Left hindlimb (tissue), 1 donor: ENCODE results near the gene STK4.
"Not testable (repeated sequence)": the region's sequence is repeated elsewhere in the genome, so short reads cannot be mapped to it uniquely, and the experiment has no call there.

Experiments used
- DNase-seq: peaks from one replicate; pipeline ENCODE4 v3.0.0-alpha.2; 2018

Gene STK4

GRCh38 chr20:44990425-44990824 is 24.1 kb downstream of the STK4 start:
- DNase-seq, result no peak

GRCh38 chr20:44990957-44991356 is 24.6 kb downstream of the STK4 start:
- DNase-seq, result no peak

- DNase-seq, result no peak
These were observed 27.0 kb downstream of the STK4 start for GRCh38 chr20:44993343-44993742.

GRCh38 chr20:44997171-44997570 is 30.9 kb downstream of the STK4 start:
- no peak for DNase-seq

GRCh38 chr20:44997668-44998067 is 31.4 kb downstream of the STK4 start:
- DNase-seq, result no peak

- DNase-seq, result no peak
These were observed 42.3 kb downstream of the STK4 start for GRCh38 chr20:45008521-45009049.

- DNase-seq, result no peak
These were observed 44.1 kb downstream of the STK4 start for GRCh38 chr20:45010399-45010828.

GRCh38 chr20:45011108-45011526 is 44.8 kb downstream of the STK4 start:
- DNase-seq, result peak; percentile 53

- no peak for DNase-seq
These were observed 46.5 kb downstream of the STK4 start for GRCh38 chr20:45012682-45013302.

- not testable (repeated sequence) for DNase-seq
These were observed 47.8 kb downstream of the STK4 start for GRCh38 chr20:45014131-45014530.

GRCh38 chr20:45014671-45015415 is 48.5 kb downstream of the STK4 start:
- no peak for DNase-seq

- no peak for DNase-seq
These were observed 49.9 kb downstream of the STK4 start for GRCh38 chr20:45016089-45016671.

GRCh38 chr20:45017281-45017680 is 51.0 kb downstream of the STK4 start:
- no peak for DNase-seq

GRCh38 chr20:45017857-45018256 is 51.5 kb downstream of the STK4 start:
- no peak for DNase-seq

GRCh38 chr20:45019027-45019761 is 52.9 kb downstream of the STK4 start:
- DNase-seq, result no peak

- DNase-seq, result no peak
These were observed 53.4 kb downstream of the STK4 start for GRCh38 chr20:45019762-45020123.

GRCh38 chr20:45020236-45020886 is 54.0 kb downstream of the STK4 start:
- DNase-seq, result no peak

- DNase-seq, result no peak
These were observed 55.3 kb downstream of the STK4 start for GRCh38 chr20:45021631-45022030.

GRCh38 chr20:45023140-45023539 is 56.8 kb downstream of the STK4 start:
- not testable (repeated sequence) for DNase-seq

- no peak for DNase-seq
These were observed 62.3 kb downstream of the STK4 start for GRCh38 chr20:45028424-45029136.

GRCh38 chr20:45029884-45030283 is 63.6 kb downstream of the STK4 start:
- no peak for DNase-seq

GRCh38 chr20:45032276-45032675 is 66.0 kb downstream of the STK4 start:
- no peak for DNase-seq
